ENCODE data around the gene CNBP.

CNBP gene

DNA sequence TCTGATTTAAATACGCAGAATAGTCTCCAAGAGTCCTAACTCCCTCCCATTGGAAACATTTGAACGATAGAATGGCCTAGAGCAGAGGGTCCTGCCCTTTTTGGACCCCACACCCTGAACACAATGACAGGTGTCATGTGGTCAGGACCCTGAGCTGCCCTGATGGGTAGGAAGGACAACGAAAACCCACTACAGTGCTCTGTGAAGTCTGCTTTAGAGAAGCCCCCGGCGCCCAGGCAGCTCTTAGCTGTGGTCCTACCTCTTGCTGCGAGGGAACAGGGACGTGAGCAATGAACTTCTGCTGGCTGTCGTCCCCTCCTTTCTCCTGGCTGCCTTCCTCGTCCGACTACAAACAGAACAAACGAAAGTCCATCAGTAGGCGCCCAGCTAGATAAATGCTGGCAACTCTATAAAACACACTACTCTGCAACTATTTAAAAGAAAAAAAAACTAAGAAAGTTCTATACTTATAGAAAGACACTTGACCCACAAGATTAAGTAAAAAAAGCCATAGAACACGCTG is 53.3 kb downstream of the CNBP start:
- DNase-seq (ENCODE audit: low spot score): no peak

- DNase-seq (ENCODE audit: low spot score): no peak
These were observed 55.1 kb downstream of the CNBP start for GRCh38 chr3:129128357-129129155.

DNA sequence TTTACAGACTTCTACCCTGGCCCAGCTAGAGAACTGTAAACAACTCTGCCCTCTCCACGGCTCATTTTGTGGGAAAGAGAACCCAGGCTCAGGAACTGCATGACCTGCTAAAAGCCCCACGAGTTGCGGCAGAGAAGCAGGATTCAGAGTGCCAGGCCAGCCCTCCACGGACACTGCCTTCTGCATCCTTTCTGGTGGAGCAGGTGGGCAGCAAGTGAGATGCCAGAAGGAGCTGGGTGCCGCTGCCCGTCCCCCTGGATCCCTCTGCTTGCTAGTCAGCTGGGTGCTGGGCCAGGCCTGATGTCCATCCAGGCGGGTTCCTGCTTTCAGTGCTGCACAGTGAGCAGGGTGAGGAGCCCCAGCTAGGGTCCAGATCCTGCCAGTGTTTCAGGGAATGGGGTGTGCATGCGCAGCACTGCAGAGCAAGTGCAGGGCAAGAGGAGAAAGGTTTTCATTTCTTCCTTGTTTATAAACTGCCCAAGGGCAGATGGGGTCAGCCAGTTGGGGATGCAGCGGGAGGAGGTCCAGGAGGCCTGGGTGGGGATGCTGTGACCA is 56.9 kb downstream of the CNBP start:
- no peak for DNase-seq (ENCODE audit: low spot score)

DNA sequence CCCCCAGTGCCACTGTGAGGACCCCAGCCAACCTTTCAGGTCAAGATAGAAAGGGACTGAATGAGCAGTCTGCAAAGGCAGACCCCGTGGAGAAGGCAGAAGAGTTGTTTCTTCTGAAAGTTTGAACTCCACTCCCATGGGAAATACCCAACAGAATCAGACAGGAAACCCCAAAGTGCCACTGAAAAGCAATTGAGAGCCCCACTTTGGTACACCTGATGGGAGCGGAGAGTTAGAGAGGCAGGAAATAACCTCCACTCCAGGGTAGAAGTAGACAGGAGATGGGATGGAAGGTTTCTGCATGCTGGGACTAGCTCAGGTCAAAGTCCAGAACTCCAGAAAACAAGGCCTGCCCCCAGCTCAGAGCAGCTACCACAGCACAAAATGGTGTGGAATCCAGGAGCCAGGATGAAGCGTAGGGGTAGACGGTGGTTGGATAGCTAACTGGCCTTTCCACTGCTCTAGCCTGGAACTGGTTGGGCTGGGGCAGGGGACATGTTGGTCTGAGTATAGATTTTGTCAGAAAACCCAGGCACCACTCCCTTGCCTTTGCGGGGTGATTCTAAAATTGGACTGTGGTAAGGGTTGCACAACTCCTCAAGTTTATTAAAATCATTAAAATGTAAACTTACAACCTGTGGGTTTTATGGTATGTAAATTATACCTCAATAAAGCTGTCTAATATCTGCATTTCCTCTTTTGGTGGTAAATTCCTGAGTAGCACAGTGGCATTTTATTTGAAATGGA is 60.2 kb downstream of the CNBP start:
- peak; percentile 86 for DNase-seq (ENCODE audit: low spot score)

DNA sequence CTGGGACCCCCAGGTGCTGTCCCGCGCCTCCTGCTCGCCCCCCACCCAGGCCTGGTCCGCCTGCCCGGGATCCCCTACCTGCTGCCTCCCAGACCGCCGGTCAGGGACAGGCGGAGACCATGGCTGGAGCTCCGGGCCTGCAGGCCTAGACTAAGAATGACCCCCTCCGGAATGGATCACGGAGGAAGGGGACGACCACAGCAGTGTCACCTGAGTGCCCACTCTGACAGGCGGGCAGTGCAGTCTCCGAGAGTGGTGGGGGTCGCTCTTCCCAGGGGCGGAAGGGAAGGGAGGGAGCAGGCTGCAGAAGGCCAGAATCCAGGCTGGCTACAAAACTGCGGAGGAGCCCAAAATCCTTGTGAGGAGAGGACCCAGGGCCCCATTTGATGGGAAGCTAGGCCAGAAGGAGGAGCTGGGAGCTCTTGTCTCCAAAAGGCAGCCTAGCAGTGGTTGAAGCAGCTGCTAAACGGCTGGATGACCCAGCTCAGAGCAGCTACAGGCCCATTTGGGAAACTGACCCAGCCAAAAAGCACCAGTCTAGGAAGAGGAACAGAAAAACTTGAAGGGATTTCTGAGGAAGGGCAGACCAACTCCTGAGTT is 61.2 kb downstream of the CNBP start:
- no peak for DNase-seq (ENCODE audit: low spot score)

DNA sequence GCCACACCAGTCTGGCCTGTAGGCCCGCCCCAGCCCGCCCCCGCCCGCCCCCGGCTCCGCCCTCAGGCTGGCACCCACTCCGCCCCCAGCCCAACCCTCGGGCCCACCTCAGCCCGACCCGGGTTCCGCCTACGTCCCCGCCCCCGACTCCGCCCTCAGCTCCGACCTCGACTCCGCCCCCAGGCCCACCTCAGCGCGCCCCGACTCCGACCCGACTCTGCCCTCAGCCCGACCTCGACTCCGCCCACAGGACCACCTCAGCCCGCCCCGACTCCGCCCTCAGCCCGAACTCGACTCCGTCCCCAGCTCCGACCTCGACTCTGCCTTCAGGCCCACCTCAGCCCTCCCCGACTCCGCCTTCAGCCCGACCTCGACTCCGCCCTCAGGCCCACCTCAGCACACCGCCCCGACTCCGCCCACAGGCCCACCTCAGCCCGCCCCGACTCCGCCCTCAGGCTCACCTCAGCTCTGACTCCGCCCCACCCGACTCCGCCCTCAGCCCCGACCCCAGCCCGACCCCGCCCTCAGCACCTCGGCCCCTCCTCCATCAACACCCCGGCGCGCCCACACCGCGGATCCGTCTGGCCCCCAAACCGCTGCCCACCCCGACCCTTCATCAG is 61.8 kb downstream of the CNBP start, which contains the start of gene RAB43:
Gene RAB43 (minus strand): TSS at position 13 of the 620 bp plus-strand sequence. CDS start 315 bp downstream, outside the sequence.
- peak; percentile 95 for DNase-seq (ENCODE audit: low spot score)

DNA sequence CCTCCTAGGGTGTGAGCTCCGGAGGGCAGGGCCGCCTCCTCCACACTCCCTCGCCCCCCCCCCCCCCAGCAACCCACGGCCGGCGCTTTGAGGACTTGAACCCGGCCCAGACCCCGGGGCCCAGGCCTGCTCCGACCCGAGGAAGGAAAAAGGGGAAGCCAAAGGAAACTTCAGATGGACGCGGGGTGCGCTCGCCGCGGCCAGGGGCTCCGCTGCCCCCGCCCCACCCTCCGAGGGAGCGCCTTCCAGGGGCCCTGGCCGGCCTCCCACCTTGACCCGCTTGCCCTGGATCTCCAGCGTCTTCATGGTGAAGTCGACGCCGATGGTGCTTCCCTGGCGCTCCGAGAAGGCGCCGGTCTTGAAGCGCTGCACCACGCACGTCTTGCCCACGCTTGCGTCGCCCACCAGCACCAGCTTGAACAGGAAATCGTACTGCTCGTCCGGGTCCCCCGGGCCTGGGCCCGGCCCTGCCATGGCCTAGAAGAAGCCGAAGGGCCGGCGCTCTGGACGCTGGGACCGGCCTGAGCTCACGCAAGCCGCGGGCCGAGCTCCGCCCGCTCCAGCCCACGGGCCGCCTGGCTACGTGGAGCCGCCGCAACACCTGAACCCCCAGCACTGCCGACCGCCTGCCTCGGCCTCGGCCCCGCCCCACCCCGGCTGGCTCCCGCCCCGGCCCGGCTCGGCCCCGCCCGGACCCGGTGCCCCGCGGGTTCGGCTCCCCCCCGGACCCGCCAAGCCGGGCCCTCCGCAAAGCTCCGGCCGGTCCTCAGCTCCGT is 62.5 kb downstream of the CNBP start:
- no peak for DNase-seq (ENCODE audit: low spot score)

GRCh38 chr3:129120254-129121004 is 63.3 kb downstream of the CNBP start:
- peak; percentile 94 for DNase-seq (ENCODE audit: low spot score)

DNA sequence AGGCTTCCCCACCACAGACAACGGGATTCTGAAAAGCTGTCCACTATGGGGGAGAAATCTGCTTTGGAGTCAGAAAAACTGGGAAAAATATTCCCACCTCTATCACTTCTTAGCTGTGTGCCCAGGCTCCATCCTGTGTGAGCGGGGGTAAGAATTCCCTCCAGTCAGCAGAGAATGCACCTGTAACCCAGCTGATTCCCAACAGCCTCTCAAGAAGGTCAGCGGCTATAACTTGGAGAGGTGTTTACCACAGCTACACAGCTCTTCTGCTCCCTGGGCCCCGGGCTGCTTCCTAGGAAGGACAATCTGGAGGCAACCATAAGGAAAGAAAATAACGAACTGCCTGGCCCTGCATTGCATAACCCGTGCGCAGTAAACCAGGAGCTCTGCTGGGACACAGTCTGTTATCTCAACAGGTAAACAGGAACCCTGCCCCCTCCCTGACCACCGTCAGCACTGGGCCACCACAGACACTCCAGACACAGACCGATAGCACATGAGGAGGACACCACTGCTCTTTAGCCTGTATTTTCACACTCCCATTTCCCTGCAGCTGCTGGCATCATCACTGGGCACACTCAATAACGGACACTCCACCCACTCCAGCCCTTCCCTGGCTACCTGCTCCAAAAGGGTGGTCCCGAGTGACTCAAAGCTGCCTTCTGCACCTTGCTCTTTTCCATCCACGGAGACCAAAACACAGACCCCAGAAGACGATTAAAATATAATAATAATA is 64.2 kb downstream of the CNBP start:
- peak; percentile 86 for DNase-seq (ENCODE audit: low spot score)

GRCh38 chr3:129118745-129119144 is 65.0 kb downstream of the CNBP start:
- DNase-seq (ENCODE audit: low spot score): no peak
